Stimulated activated CD8-positive, alpha-beta memory T cell treated with anti-CD3 and anti-CD28 coated beads, Interleukin-7, amount 100 ng/mL, for 4 hours (primary cell): ENCODE results near the gene HSPG2.

ENCODE experiments used
- DNase-seq, 2 donors: peaks; one replicate each; pipeline ENCODE4 v3.0.0-alpha.2; 2020; ENCODE audit warnings: low read depth in 2 of 2

HSPG2 gene

DNA sequence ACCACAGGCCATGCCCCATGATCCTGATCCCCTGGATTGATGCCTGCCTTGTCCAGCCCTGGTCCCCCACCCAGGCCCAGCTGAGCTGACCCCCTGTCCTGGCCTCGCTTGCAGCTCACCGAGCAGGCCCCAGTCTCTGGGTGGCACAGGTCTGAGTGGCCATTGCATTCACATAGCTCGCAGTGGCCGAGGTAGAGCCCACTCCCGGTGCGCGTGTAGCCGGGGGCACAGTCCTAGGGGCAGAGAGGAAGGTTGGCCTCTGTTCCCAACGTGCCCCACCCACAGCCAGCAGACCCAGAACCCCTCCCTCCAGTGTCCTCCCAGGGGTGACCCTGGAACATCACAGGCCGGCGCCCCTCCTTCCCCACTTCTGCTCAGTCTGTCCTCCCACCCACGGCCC is 73.1 kb downstream of the HSPG2 start:
- no peak for DNase-seq

- no peak for DNase-seq
Measured at GRCh38 chr1:21861602-21862429, 75.3 kb downstream of the HSPG2 start.

DNA sequence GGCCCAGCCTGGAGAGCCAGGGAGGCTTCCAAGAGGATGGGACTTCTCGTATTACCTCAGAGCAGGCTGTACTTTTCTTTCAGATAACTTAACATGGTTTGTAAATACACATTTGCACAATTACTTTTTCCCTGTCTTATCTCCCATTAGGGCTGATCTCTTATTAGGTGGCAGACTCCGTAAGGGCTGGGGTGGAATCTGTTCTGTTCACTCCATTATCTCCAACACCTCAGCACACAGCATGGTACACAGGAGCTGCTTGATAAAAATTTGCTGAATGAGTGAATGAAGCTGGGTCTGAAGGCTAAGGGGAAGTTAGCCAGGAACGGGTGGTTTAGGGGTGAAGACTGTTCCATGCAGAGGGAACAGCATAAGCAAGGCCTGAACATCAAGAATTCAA is 76.1 kb downstream of the HSPG2 start:
- DNase-seq = no peak

DNA sequence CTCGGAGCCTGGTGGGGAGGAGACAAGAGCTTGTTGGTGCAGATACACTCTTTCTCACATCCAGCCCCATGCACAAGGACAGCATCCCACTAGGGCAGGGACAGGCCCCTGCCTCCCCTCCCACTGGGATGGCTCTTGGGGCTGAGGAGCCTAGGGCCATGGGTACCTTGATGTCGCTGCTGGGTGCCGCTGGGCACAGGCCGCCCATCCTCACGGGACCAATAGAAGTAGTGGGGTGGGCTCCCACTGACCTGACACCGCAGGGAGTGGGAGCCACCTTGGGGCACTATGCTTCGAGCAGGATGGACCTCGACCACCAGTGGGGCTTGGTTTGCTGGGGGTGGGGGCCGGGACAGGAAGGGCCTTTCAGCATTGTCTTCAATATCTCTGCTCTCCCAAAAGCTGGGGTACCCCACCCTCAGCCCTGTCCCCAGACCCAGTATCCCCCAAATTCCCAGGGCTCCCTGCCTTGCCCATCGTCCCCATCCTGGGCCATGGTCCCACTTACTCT is 77.4 kb downstream of the HSPG2 start:
- DNase-seq = no peak

DNA sequence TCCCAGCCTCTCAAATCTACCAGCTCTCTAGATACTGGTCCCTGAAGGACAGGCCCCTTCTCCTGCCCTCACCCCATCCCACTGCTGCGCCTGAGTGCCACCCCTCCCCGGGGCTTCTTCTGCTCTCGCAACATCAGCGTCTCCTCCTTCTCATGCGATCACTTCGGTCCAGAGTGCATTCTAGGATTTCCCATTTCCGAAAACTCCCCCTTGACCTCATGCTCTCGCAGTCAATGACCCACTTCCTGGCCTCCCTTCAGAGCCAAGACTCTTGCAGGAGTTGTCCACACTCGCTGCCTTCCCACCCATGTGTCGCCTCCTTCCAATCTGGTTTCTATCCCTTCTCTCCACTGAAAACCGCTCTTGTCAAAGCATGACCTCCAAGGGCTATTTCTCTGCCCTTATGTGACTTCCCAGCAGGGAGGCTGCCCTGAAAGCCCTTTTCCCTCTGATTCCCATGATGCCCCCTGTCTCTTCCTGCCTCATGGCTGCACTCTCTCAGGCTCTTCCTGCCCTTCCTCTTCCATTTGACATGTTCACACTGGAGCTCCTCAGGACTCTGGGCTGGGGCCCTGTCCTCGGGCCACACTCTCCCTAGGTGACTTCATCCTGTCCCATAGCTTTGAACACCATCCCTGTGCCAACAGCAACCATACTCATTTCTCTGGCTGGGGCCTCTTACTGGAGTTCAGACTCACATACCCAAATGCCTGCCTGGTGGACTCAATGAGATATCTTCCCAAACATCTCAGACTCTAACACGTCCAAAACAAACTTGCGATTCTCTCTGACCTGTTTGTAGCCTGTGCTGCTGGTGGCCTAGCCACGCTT is 79.1 kb downstream of the HSPG2 start:
- no peak for DNase-seq

- DNase-seq = no peak
Measured at GRCh38 chr1:21857142-21857839, 79.8 kb downstream of the HSPG2 start.

DNA sequence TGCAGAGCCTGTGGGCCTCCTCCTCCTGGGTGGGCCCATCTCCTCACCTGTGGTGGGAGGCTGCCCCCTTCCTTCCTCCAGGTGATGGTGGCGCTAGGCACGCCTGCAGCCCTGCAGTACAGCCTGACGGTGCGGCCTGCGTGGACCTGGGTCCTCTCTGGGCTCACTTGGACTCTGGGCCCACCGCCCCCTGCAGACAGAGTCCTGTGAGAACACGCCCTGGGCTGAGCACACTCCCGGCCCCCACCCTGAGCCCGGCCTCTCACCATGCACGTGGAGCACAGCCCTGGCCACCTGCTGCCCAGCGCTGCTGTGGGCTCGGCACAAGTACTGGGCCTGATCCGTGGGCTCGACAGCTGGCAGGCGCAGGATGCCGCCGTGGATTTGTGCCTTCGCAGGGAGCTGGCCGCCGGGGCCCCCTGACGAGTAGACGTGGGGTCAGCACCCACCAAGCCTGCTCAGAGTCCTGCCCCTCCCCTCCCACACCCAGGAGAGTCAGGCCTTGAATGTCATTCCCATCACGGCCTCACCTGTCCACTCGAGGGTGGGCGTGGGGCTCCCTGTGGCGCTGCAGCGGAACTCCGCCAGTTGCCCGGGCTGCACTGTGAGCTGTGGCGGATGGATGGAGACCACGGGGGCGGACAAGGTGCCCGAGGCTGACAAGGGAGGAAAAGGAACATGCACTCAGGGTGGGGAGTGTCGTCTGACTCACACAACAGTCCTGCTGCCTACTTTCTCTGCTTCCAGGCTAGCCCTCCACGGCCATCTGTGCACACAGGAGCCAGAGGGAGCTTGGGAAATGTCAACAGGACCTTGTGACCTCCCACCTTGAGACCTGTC is 81.6 kb downstream of the HSPG2 start:
- DNase-seq = no peak

DNA sequence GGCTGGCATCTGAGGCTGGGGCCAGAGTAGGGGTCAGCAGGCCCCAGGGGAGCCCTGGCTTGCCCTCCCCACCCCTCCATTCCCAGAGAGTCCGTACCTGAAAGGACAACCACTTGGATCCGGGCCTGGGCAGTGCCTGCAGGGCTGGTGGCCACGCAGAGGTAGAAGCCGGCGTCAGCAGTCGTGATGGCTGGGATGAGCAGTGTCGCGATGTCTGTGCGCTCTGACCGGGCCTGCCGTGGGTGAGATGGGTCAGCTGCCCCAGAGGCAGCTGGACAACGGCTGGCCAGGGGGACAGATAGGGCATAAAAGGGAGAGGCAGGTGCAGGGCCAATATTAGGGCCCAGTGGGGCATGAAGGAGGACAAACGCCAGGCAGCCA is 82.4 kb downstream of the HSPG2 start:
- DNase-seq = no peak

- no peak for DNase-seq
Measured at GRCh38 chr1:21854090-21854750, 82.9 kb downstream of the HSPG2 start.

DNA sequence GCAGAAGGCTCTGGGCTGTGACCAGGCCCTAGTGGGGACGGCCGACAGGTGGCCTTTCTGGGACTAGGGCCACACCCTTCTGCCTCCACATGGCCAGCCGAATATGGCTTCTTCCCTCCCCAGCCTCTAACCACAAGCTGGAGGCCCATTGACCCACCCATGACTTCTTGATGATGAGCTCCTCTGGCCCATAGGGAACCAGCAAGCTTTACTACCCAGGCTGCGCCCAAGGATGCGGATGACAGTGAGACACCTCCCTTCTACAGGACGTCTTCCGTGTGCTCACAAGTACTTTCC is 84.0 kb downstream of the HSPG2 start:
- DNase-seq = no peak

GRCh38 chr1:21852282-21853130 is 84.6 kb downstream of the HSPG2 start:
- no peak for DNase-seq

- DNase-seq = no peak
Measured at GRCh38 chr1:21851430-21852250, 85.5 kb downstream of the HSPG2 start.

- DNase-seq = no peak
Measured at GRCh38 chr1:21849909-21850576, 87.1 kb downstream of the HSPG2 start.

GRCh38 chr1:21848524-21849174 is 88.5 kb downstream of the HSPG2 start:
- no peak for DNase-seq

- no peak for DNase-seq
Measured at GRCh38 chr1:21847223-21848205, 89.6 kb downstream of the HSPG2 start.

- DNase-seq = no peak
Measured at GRCh38 chr1:21845646-21846641, 91.2 kb downstream of the HSPG2 start.
